Muscle layer of colon (tissue), 2 donors: Measurements from ENCODE around the gene SMC3.
"Not testable (repeated sequence)": the region's sequence is repeated elsewhere in the genome, so short reads cannot be mapped to it uniquely, and the experiment has no call there.

Experiments used
- H3K27ac ChIP-seq: one replicate; pipeline ENCODE4 v1.7.0; 2013; ENCODE audit warnings: low read depth, mild to moderate bottlenecking, low read length, moderate library complexity
- H3K27me3 ChIP-seq, 2 donors: one replicate each; pipeline ENCODE4 v1.7.0; 2013; ENCODE audit warnings: low read length in 2 of 2, mild to moderate bottlenecking in 2 of 2; ENCODE audit not compliant: insufficient read depth in 2 of 2, control insufficient read depth in 1 of 2
- H3K36me3 ChIP-seq: one replicate; pipeline ENCODE4 v1.7.0; 2013; ENCODE audit warnings: mild to moderate bottlenecking, low read length; ENCODE audit not compliant: insufficient read depth
- H3K4me1 ChIP-seq: one replicate; pipeline ENCODE4 v1.7.0; 2013; ENCODE audit warnings: mild to moderate bottlenecking, low read length; ENCODE audit not compliant: insufficient read depth
- H3K4me3 ChIP-seq, 2 donors: one replicate each; pipeline ENCODE4 v1.7.0; 2013; ENCODE audit warnings: low read length in 2 of 2, low read depth in 1 of 2, mild to moderate bottlenecking in 1 of 2, moderate library complexity in 1 of 2
- H3K9ac ChIP-seq: one replicate; pipeline ENCODE4 v1.7.0; 2013; ENCODE audit warnings: low read length
- H3K9me3 ChIP-seq: one replicate; pipeline ENCODE4 v1.7.0; 2013; ENCODE audit warnings: mild to moderate bottlenecking, low read length
- donor health status: abdominal sarcoma.
- donor health status: Adenocarcinoma of cecum.

Gene SMC3

DNA sequence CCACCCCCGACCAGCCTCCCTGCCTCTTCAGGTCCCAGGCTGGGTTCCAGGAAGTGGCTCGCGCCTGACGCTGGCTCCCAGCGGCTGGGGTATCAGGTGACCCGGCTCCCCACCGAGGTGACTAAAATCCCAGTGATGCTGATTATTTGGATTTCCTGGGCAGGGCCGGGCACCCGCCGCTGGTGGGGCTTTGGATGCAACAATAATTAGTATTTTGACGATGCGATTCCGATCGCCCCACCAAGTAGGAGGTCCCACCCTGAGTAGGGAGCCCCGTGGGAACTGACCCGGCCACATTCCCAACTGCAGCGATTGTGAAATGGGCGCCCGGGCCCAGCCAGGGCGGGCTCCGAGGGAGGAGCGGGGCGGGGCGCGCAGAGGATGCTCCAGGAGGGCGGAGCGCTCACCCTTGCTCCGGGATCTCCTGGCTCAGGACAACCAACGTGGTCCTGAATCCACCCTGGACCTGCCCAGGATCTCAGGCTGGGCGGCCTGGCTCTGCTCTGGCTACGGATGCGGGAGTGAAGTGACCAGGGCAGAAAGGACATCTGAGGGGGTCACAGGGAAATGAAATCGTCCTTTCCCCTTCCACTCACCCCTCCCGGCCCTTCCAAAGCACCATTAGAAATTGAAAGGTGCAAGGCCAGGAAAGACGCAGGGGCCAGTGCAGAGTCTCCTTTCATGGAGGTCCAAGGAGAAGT, 37.2 kb upstream of the SMC3 start:
- H3K9ac ChIP-seq = no peak overlapping the region
- no peaks in the 10 kb centered on the region for H3K9me3 ChIP-seq
- H3K27me3 ChIP-seq = peaks cover 0 to 7% of the 10 kb centered on the region in 2 donors
- no peaks in the 10 kb centered on the region for H3K4me1 ChIP-seq
- no peak overlapping the region for H3K27ac ChIP-seq
- peak overlapping the region in 1 of 2 donors; percentile 27 for H3K4me3 ChIP-seq
- H3K36me3 ChIP-seq = no peaks in the 10 kb centered on the region

DNA sequence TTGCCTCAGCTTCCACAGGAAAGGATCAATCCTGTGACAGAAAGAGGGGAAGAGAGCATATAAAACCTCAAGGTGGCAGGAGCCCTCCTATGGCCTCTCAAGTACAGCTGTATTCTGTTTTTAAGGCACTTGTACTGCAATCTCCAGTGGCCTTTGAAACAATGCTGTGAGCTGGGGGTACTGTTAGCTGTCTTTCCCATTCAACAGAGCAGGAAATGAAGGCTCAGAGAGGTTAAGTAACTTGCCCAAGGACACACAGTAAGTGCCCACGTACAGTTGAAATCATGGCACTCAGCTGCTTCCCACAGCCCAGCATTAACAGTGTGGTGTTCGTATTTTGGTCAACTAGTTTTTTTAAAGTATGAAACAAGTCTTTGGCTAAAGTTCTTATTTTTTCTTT, 35.8 kb upstream of the SMC3 start:
- H3K9ac ChIP-seq = no peak overlapping the region
- peaks cover 0 to 7% of the 10 kb centered on the region in 2 donors for H3K27me3 ChIP-seq
- no peak overlapping the region for H3K4me3 ChIP-seq
- H3K9me3 ChIP-seq = no peaks in the 10 kb centered on the region
- no peak overlapping the region for H3K27ac ChIP-seq
- H3K36me3 ChIP-seq = no peaks in the 10 kb centered on the region
- no peaks in the 10 kb centered on the region for H3K4me1 ChIP-seq

DNA sequence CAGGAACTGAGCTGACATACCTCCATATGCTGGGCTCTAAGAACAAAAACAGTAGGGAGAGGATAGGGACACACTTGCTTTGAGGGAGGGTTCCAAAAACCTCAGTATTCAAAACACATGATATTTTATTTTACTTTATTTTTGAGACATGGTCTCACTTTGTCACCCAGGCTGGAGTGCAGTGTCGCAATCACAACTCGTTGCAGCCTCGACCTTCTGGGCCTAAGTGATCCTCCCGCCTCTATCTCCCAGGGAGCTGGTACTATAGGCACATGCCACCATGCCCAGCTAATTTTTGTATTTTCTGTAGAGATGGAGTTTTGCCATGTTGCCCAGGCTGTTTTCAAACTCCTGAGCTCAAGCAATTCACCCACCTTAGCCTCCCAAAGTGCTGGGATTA, 34.9 kb upstream of the SMC3 start:
- H3K36me3 ChIP-seq, H3K9me3 ChIP-seq, H3K4me3 ChIP-seq, H3K27me3 ChIP-seq, H3K9ac ChIP-seq, H3K27ac ChIP-seq, H3K4me1 ChIP-seq: not testable (repeated sequence)

GRCh38 chr10:110533149-110533548, 34.3 kb upstream of the SMC3 start:
- H3K27me3 ChIP-seq = peaks cover 0 to 7% of the 10 kb centered on the region in 2 donors
- H3K36me3 ChIP-seq = no peaks in the 10 kb centered on the region
- no peaks in the 10 kb centered on the region for H3K9me3 ChIP-seq
- H3K4me3 ChIP-seq = no peak overlapping the region
- no peaks in the 10 kb centered on the region for H3K4me1 ChIP-seq
- no peak overlapping the region for H3K27ac ChIP-seq
- no peak overlapping the region for H3K9ac ChIP-seq

GRCh38 chr10:110534571-110534970, 32.9 kb upstream of the SMC3 start:
- H3K36me3 ChIP-seq = no peaks in the 10 kb centered on the region
- no peak overlapping the region for H3K9ac ChIP-seq
- H3K4me3 ChIP-seq = no peak overlapping the region
- H3K4me1 ChIP-seq = no peaks in the 10 kb centered on the region
- no peaks in the 10 kb centered on the region for H3K9me3 ChIP-seq
- peaks cover 0 to 7% of the 10 kb centered on the region in 2 donors for H3K27me3 ChIP-seq
- no peak overlapping the region for H3K27ac ChIP-seq

- H3K4me1 ChIP-seq = no peaks in the 10 kb centered on the region
- H3K36me3 ChIP-seq = no peaks in the 10 kb centered on the region
- H3K27ac ChIP-seq = no peak overlapping the region
- H3K9ac ChIP-seq = no peak overlapping the region
- no peak overlapping the region for H3K4me3 ChIP-seq
- peaks cover 0 to 7% of the 10 kb centered on the region in 2 donors for H3K27me3 ChIP-seq
- H3K9me3 ChIP-seq = no peaks in the 10 kb centered on the region
Observed at GRCh38 chr10:110535958-110536891, 31.3 kb upstream of the SMC3 start.

DNA sequence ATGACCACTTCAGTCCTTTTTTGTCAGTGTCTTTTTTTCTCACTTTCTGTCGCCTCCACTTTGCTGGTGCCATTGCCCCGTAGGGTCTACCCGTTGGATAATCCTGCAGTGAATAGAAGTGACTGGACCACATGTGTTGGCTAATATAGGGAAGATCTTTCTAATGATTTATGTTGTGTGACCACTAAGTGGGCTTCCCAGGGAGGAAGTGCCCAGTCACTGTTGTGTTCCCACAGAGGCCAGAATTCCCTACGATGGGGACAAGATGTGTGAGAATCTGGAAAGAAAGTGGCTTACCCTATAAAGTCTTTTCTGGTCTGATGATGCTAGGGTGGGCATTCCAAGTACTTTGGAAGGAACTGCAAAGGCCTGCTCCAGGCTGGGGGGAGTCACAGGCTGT, 28.4 kb upstream of the SMC3 start:
- Histone ChIP-seq H3K4me1 (no peaks in the 10 kb centered on the region), H3K27ac (no peak overlapping the region), H3K9ac (no peak overlapping the region), H3K27me3 (no peaks in the 10 kb centered on the region), H3K4me3 (no peak overlapping the region), H3K36me3 (no peaks in the 10 kb centered on the region), H3K9me3 (no peaks in the 10 kb centered on the region)

DNA sequence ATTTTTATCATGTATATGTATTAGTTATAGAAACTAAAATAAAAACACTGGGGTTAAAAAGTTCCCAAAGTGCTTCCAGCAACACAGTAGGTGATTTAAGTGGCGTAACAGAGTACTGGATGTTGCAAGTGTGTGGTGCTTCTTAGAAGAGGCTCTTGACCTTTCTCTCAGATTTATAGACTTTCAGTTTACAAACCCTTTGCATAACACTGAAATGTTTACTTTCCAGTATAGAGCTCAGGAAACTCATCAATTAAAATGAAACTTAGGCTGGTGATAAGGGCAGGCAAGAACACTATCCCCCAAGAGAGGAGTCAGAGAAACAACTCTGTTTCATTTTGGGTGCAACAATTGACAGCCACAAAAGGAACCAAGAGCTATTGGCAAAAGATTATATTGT, 27.5 kb upstream of the SMC3 start:
- H3K9me3 ChIP-seq = no peaks in the 10 kb centered on the region
- no peak overlapping the region for H3K27ac ChIP-seq
- no peak overlapping the region for H3K4me3 ChIP-seq
- no peaks in the 10 kb centered on the region for H3K4me1 ChIP-seq
- no peaks in the 10 kb centered on the region for H3K27me3 ChIP-seq
- H3K9ac ChIP-seq = no peak overlapping the region
- H3K36me3 ChIP-seq = no peaks in the 10 kb centered on the region

GRCh38 chr10:110544958-110545537, 22.4 kb upstream of the SMC3 start:
- Histone ChIP-seq H3K9me3 (no peaks in the 10 kb centered on the region), H3K27me3 (no peaks in the 10 kb centered on the region), H3K4me1 (no peaks in the 10 kb centered on the region), H3K4me3 (no peak overlapping the region), H3K27ac (no peak overlapping the region), H3K36me3 (no peaks in the 10 kb centered on the region), H3K9ac (no peak overlapping the region)

DNA sequence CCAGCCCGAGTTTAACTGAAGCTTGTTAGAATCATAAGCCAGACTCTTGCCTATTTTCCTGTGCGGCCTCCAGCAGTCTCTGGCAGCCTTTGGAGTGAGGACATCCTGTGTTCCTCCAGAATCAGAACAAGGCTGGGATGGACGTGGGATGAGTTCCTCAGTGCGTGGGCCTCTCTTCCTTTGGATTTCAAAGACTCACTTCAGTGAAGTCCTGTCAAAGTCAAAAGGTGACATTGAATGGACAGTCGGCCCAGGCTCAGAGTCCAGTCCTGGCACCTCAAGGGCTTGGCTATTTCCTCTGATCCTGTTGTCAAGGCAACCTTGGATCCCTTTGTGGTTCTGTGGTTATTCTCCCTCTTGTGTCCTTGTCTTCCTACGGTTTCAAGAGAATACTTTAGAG, 21.4 kb upstream of the SMC3 start:
- Histone ChIP-seq H3K9me3 (no peaks in the 10 kb centered on the region), H3K27ac (no peak overlapping the region), H3K36me3 (no peaks in the 10 kb centered on the region), H3K4me1 (no peaks in the 10 kb centered on the region), H3K4me3 (no peak overlapping the region), H3K9ac (no peak overlapping the region), H3K27me3 (no peaks in the 10 kb centered on the region)

DNA sequence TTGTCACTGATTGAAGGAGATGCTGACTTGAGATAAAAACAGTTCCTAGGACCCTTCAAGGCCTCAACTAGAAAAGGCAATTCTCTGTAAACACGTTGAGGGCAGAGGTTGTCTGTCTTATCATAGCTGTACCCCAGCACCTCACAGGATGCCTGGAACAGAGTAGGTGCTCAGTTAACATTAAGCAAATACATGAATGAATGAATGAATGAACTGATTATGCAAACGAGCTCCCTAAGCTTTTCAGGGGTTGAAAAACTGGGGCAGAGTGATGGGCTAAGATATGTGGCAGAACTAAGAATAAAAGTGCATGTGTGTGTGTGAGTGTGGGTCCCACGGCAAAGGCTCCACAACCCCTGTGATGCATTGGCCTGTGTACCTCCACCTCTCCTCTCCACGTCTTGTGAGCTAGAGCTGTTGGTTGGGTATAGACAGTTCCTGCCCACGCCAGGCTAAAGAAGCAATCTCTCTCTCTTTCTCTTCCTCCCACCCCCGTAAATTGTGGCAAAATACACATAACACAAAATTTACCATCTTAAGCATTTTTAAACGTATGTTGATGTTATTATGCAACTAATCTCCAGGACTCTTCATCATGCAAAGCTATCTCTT, 20.9 kb upstream of the SMC3 start:
- Histone ChIP-seq H3K9me3 (no peaks in the 10 kb centered on the region), H3K27me3 (no peaks in the 10 kb centered on the region), H3K9ac (no peak overlapping the region), H3K4me3 (no peak overlapping the region), H3K27ac (no peak overlapping the region), H3K36me3 (no peaks in the 10 kb centered on the region), H3K4me1 (no peaks in the 10 kb centered on the region)
